ENCODE measurements around the gene SART1. TPM values are rescaled to one million over a fixed set of nuclear protein-coding genes. Genes with fewer than 3 reads are reported as not detected.

Gene SART1
- total RNA-seq, 1 experiment from 2014 or later, result 74.6 TPM

GRCh38 chr11:66017321-66017720 is 55.8 kb downstream of the SART1 start:
- Histone ChIP-seq H3K9me3 (ENCODE audit: insufficient read depth, low read depth) (no peaks in the 10 kb centered on the region), H3K36me3 (ENCODE audit: low read depth) (no peaks in the 10 kb centered on the region), H3K27me3 (ENCODE audit: insufficient read depth, low read depth) (no peaks in the 10 kb centered on the region), H3K79me2 (ENCODE audit: low read depth) (0 out of 2 replicates have a peak, but pooled peaks cover 4% of the 10 kb centered on the region), H3F3A (ENCODE audit: insufficient read depth, low read depth) (peaks cover 21% of the 10 kb centered on the region), H3K4me3 (no peak overlapping the region), H4K20me1 (ENCODE audit: insufficient read depth) (no peaks in the 10 kb centered on the region), H3K27ac (no peak overlapping the region), H3K4me1 (replicated peaks; ENCODE audit: insufficient read depth) (peaks cover 63% of the 10 kb centered on the region), H3K4me2 (no peak overlapping the region), H2AFZ (no peak overlapping the region), H3K9me2 (ENCODE audit: insufficient read depth) (no peaks in the 10 kb centered on the region)
- no TSS peak for BruUV-seq (replicated peaks)
- DNase-seq, result no peak
- intact Hi-C loops (cut with micrococcal nuclease; ENCODE audit: unreplicated experiment), result no loop called here
- ChIA-PET CTCF (no interaction called here), POLR2A (ENCODE audit: unreplicated experiment) (no interaction called here)
- TF ChIP-seq CTCF (conservative IDR thresholded peaks at IDR 0.05) (no peak), EZH2 (IDR thresholded peaks at IDR 0.05; ENCODE audit: low read depth) (no peak)

GRCh38 chr11:66020212-66020611 is 58.7 kb downstream of the SART1 start:
- CTCF ChIA-PET, result no interaction called here
- POLR2A ChIA-PET (ENCODE audit: unreplicated experiment), result interaction anchor here (0.6 kb wide), 1 partner anchor 118 kb away, joined by 5 read pairs; no protein-coding TSS in a partner anchor
- no peaks in the 10 kb centered on the region for H3K9me3 ChIP-seq (ENCODE audit: insufficient read depth, low read depth)
- H3K4me1 ChIP-seq (replicated peaks; ENCODE audit: insufficient read depth), result peaks cover 36% of the 10 kb centered on the region
- peak overlapping the region; percentile 51; the same call in 1 of the 2 replicates for H3K4me2 ChIP-seq
- no peak overlapping the region for H3K27ac ChIP-seq
- TF ChIP-seq CTCF (conservative IDR thresholded peaks at IDR 0.05) (no peak), EZH2 (IDR thresholded peaks at IDR 0.05; ENCODE audit: low read depth) (no peak)
- no peaks in the 10 kb centered on the region for H3K27me3 ChIP-seq (ENCODE audit: insufficient read depth, low read depth)
- no peak for DNase-seq
- no peaks in the 10 kb centered on the region for H4K20me1 ChIP-seq (ENCODE audit: insufficient read depth)
- intact Hi-C loops (cut with micrococcal nuclease; ENCODE audit: unreplicated experiment), result no loop called here
- H3K9me2 ChIP-seq (ENCODE audit: insufficient read depth), result no peaks in the 10 kb centered on the region
- H3K36me3 ChIP-seq (ENCODE audit: low read depth), result no peaks in the 10 kb centered on the region
- H3K4me3 ChIP-seq, result no peak overlapping the region
- no peaks in the 10 kb centered on the region for H3K79me2 ChIP-seq (ENCODE audit: low read depth)
- peaks cover 11% of the 10 kb centered on the region; the same call in 1 of the 2 replicates for H3F3A ChIP-seq (ENCODE audit: insufficient read depth, low read depth)
- no peak overlapping the region for H2AFZ ChIP-seq
- BruUV-seq (replicated peaks), result no TSS peak

- peaks cover 30% of the 10 kb centered on the region for H3K4me1 ChIP-seq (replicated peaks; ENCODE audit: insufficient read depth)
- no peaks in the 10 kb centered on the region for H3K9me2 ChIP-seq (ENCODE audit: insufficient read depth)
- no peaks in the 10 kb centered on the region for H4K20me1 ChIP-seq (ENCODE audit: insufficient read depth)
- no peak overlapping the region for H3K27ac ChIP-seq
- H3K27me3 ChIP-seq (ENCODE audit: insufficient read depth, low read depth), result no peaks in the 10 kb centered on the region
- H3K79me2 ChIP-seq (ENCODE audit: low read depth), result no peaks in the 10 kb centered on the region
- peak; percentile 86 to 87 for DNase-seq
- H3K9me3 ChIP-seq (ENCODE audit: insufficient read depth, low read depth), result no peaks in the 10 kb centered on the region
- POLR2A ChIA-PET (ENCODE audit: unreplicated experiment), result interaction anchor here (0.6 to 0.7 kb wide), 3 partner anchors 119 to 720 kb away, joined by 5 to 10 read pairs (median 9); no protein-coding TSS in a partner anchor
- no peaks in the 10 kb centered on the region for H3K36me3 ChIP-seq (ENCODE audit: low read depth)
- no peak overlapping the region for H3K4me3 ChIP-seq
- peak overlapping the region; percentile 51 for H3K4me2 ChIP-seq
- peaks cover 5% of the 10 kb centered on the region; the same call in 1 of the 2 replicates for H3F3A ChIP-seq (ENCODE audit: insufficient read depth, low read depth)
- no peak overlapping the region for H2AFZ ChIP-seq
- intact Hi-C loops (cut with micrococcal nuclease; ENCODE audit: unreplicated experiment), result no loop called here
- no peak for TF ChIP-seq CTCF (conservative IDR thresholded peaks at IDR 0.05)
- no peak for TF ChIP-seq EZH2 (IDR thresholded peaks at IDR 0.05; ENCODE audit: low read depth)
- CTCF ChIA-PET, result interaction anchor here (0.6 to 0.7 kb wide), 2 partner anchors 15 to 144 kb away, joined by 4 to 6 read pairs; no protein-coding TSS in a partner anchor
- no TSS peak for BruUV-seq (replicated peaks)
Measured at GRCh38 chr11:66020618-66021357, 59.3 kb downstream of the SART1 start.

Data from PC-9 (cell line).